ENCODE data around the gene FCAMR.

Gene FCAMR

GRCh38 chr1:207006083-207006482, 35.8 kb upstream of the FCAMR start:
- Histone ChIP-seq H3K9me3 (ENCODE audit: control insufficient read depth, low read length) (no peaks in the 10 kb centered on the region), H3K4me1 (no peaks in the 10 kb centered on the region), H3K4me2 (ENCODE audit: low read length) (no peak overlapping the region), H3K27ac (no peak overlapping the region), H2AFZ (no peak overlapping the region), H3K4me3 (ENCODE audit: low read depth, low read length) (no peak overlapping the region), H3K27me3 (ENCODE audit: control insufficient read depth, insufficient read depth, low read length) (no peaks in the 10 kb centered on the region), H3K9ac (no peak overlapping the region), H3K36me3 (ENCODE audit: control insufficient read depth, insufficient read depth, low read length) (no peaks in the 10 kb centered on the region), H3K79me2 (no peaks in the 10 kb centered on the region)
- no peak for TF ChIP-seq CTCF (IDR thresholded peaks at IDR 0.05)

DNA sequence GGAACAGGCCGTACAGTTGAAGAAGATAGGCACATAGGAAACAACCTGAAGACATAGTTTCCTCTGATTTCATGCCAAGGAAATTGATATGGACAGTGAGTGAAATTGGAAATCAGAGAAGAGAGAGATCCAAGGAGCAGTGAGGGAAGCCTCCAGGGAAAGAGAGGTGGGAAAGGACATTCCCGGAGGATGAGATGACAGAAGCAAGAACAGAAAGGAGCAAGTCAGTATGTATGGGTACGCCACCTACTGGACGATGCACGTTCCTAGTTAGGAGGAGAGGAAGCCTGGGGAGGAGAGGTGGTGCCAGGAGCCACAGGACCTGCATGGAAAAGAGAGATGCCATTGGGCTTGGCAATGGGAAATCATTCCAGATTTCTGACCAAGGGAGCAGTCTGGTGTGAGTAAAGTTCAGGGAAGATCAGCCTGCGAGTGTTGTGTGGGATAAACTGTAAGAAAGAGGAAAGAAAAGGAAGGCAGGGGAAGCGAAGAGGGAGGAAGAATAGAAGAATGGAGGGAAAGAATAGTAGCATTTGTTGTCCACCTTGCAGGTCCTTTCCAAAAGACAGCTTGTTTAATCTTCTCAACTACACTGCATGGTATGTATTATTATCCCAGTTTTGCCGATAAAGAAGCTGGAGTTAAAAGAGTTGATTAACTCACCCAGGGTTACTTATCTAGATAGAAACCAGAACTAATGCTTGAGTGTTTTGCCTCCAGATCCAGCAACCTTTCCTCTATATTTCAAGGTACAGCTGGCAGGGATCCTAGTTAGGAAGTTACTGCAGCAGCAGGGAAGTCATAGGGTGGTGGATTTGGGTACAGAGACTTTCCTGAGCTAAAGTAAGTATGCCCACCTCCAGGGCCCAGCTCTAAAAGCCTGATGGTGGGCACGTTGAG, 34.9 kb upstream of the FCAMR start:
- no peak overlapping the region for H3K4me3 ChIP-seq (ENCODE audit: low read depth, low read length)
- no peak overlapping the region for H3K9ac ChIP-seq
- no peak overlapping the region for H3K4me2 ChIP-seq (ENCODE audit: low read length)
- no peak overlapping the region for H3K27ac ChIP-seq
- H3K9me3 ChIP-seq (ENCODE audit: control insufficient read depth, low read length), result no peaks in the 10 kb centered on the region
- H3K27me3 ChIP-seq (ENCODE audit: control insufficient read depth, insufficient read depth, low read length), result no peaks in the 10 kb centered on the region
- H3K4me1 ChIP-seq, result no peaks in the 10 kb centered on the region
- H2AFZ ChIP-seq, result no peak overlapping the region
- peak; percentile 37 for TF ChIP-seq CTCF (IDR thresholded peaks at IDR 0.05)
- H3K36me3 ChIP-seq (ENCODE audit: control insufficient read depth, insufficient read depth, low read length), result no peaks in the 10 kb centered on the region
- no peaks in the 10 kb centered on the region for H3K79me2 ChIP-seq

DNA sequence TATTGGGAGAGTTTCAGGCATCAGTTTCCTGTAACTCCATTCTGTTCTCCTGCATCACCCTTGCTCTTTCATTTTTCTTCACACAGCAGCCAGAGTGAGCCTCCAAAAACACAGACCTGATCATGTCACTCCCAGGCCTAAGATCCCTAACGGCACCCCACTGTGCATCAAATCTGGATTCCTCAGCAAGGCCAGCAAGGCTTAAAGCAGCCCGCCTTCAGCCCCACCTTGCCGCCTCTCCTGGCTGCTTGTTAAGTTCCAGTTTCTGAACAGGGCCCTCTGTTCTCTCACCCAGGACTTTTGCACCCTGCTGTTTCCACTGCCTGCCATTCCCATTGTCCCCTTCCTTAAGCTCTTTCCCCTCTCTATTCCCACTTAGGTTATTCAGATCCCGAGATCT, 33.0 kb upstream of the FCAMR start:
- no peak overlapping the region for H3K27ac ChIP-seq

GRCh38 chr1:207002724-207003146, 32.5 kb upstream of the FCAMR start:
- no peak overlapping the region for H3K9ac ChIP-seq
- no peak overlapping the region for H3K4me2 ChIP-seq (ENCODE audit: low read length)
- H3K36me3 ChIP-seq (ENCODE audit: control insufficient read depth, insufficient read depth, low read length), result no peaks in the 10 kb centered on the region
- no peak overlapping the region for H2AFZ ChIP-seq
- H3K27me3 ChIP-seq (ENCODE audit: control insufficient read depth, insufficient read depth, low read length), result no peaks in the 10 kb centered on the region
- no peak overlapping the region for H3K27ac ChIP-seq
- H3K4me1 ChIP-seq, result no peaks in the 10 kb centered on the region
- no peaks in the 10 kb centered on the region for H3K9me3 ChIP-seq (ENCODE audit: control insufficient read depth, low read length)
- no peak overlapping the region for H3K4me3 ChIP-seq (ENCODE audit: low read depth, low read length)
- H3K79me2 ChIP-seq, result no peaks in the 10 kb centered on the region
- no peak for TF ChIP-seq CTCF (IDR thresholded peaks at IDR 0.05)

More for the DNA sequence above, 33.0 kb upstream of the FCAMR start:
- Histone ChIP-seq H3K79me2 (no peaks in the 10 kb centered on the region), H3K9ac (no peak overlapping the region), H3K4me3 (ENCODE audit: low read depth, low read length) (no peak overlapping the region), H3K27me3 (ENCODE audit: control insufficient read depth, insufficient read depth, low read length) (no peaks in the 10 kb centered on the region), H3K4me2 (ENCODE audit: low read length) (no peak overlapping the region), H3K9me3 (ENCODE audit: control insufficient read depth, low read length) (no peaks in the 10 kb centered on the region), H2AFZ (no peak overlapping the region), H3K36me3 (ENCODE audit: control insufficient read depth, insufficient read depth, low read length) (no peaks in the 10 kb centered on the region), H3K4me1 (no peaks in the 10 kb centered on the region)
- TF ChIP-seq CTCF (IDR thresholded peaks at IDR 0.05), result no peak
